ENCODE data around the gene GPHN.

GPHN gene

GRCh38 chr14:66735853-66736252 lies 227.9 kb downstream of the GPHN start:
- intact Hi-C loops (cut with DNase I; ENCODE audit: low total_unique reads) = no loop called here
- TF ChIP-seq, protein P1, sequence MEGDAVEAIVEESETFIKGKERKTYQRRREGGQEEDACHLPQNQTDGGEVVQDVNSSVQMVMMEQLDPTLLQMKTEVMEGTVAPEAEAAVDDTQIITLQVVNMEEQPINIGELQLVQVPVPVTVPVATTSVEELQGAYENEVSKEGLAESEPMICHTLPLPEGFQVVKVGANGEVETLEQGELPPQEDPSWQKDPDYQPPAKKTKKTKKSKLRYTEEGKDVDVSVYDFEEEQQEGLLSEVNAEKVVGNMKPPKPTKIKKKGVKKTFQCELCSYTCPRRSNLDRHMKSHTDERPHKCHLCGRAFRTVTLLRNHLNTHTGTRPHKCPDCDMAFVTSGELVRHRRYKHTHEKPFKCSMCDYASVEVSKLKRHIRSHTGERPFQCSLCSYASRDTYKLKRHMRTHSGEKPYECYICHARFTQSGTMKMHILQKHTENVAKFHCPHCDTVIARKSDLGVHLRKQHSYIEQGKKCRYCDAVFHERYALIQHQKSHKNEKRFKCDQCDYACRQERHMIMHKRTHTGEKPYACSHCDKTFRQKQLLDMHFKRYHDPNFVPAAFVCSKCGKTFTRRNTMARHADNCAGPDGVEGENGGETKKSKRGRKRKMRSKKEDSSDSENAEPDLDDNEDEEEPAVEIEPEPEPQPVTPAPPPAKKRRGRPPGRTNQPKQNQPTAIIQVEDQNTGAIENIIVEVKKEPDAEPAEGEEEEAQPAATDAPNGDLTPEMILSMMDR (IDR thresholded peaks at IDR 0.05) = no peak
- Histone ChIP-seq H3K27me3 (no peaks in the 10 kb centered on the region), H3K27ac (no peak overlapping the region), H3K9me3 (peaks cover 0 to 7% (median 0%) of the 10 kb centered on the region in 3 donors), H3K36me3 (no peaks in the 10 kb centered on the region), H3K4me1 (peaks cover 0 to 9% (median 0%) of the 10 kb centered on the region in 4 donors), H3K4me3 (no peak overlapping the region)
- DNase-seq = no peak

- intact Hi-C loops (cut with DNase I; ENCODE audit: low total_unique reads) = no loop called here
- H3K36me3 ChIP-seq = no peaks in the 10 kb centered on the region
- TF ChIP-seq, protein P1 (IDR thresholded peaks at IDR 0.05) = no peak
- H3K27me3 ChIP-seq = no peaks in the 10 kb centered on the region
- no peak overlapping the region for H3K27ac ChIP-seq
- H3K9me3 ChIP-seq = peaks cover 0 to 7% (median 0%) of the 10 kb centered on the region in 3 donors
- H3K4me1 ChIP-seq = peaks cover 0 to 9% (median 0%) of the 10 kb centered on the region in 4 donors
- DNase-seq = no peak
- no peak overlapping the region for H3K4me3 ChIP-seq
Observed at GRCh38 chr14:66739826-66740225, 231.9 kb downstream of the GPHN start.

GRCh38 chr14:66745078-66745477 lies 237.1 kb downstream of the GPHN start:
- Histone ChIP-seq H3K4me1 (no peaks in the 10 kb centered on the region), H3K9me3 (no peaks in the 10 kb centered on the region), H3K27ac (no peak overlapping the region), H3K27me3 (no peaks in the 10 kb centered on the region), H3K4me3 (no peak overlapping the region), H3K36me3 (no peaks in the 10 kb centered on the region)
- intact Hi-C loops (cut with DNase I; ENCODE audit: low total_unique reads) = no loop called here
- TF ChIP-seq, protein P1 (IDR thresholded peaks at IDR 0.05) = no peak
- no peak for DNase-seq

- intact Hi-C loops (cut with DNase I; ENCODE audit: low total_unique reads) = no loop called here
- no peak for DNase-seq
Observed at GRCh38 chr14:66746316-66747006, 238.5 kb downstream of the GPHN start.

DNA sequence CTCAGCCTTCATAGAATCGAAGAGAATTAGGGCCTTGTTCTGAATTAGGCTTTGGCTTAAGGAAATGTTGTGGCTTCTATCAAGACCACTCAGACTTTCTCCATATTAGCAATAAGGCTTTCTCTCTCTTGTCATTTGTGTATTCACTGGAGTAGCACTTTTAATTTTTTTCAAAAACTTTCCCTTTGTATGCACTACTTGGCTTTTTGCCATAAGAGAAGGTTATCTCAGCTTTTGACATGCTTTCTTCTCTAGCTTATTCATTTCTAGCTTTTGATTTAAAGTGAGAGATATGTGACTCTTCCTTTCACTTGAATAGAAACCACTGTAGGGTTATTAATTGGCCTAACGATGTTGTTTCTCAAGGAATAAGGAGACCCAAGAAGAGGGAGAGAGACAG lies 244.2 kb downstream of the GPHN start:
- Histone ChIP-seq H3K4me3 (no peak overlapping the region), H3K27ac (no peak overlapping the region), H3K36me3 (no peaks in the 10 kb centered on the region), H3K4me1 (no peaks in the 10 kb centered on the region), H3K27me3 (no peaks in the 10 kb centered on the region), H3K9me3 (no peaks in the 10 kb centered on the region)
- no peak for DNase-seq
- TF ChIP-seq, protein P1 (IDR thresholded peaks at IDR 0.05) = no peak
- intact Hi-C loops (cut with DNase I; ENCODE audit: low total_unique reads) = no loop called here

More at GRCh38 chr14:66746316-66747006, 238.5 kb downstream of the GPHN start:
- no peaks in the 10 kb centered on the region for H3K4me1 ChIP-seq
- H3K27ac ChIP-seq = no peak overlapping the region
- no peaks in the 10 kb centered on the region for H3K9me3 ChIP-seq
- no peak overlapping the region for H3K4me3 ChIP-seq
- TF ChIP-seq, protein P1 (IDR thresholded peaks at IDR 0.05) = peak; percentile 31 to 38
- no peaks in the 10 kb centered on the region for H3K27me3 ChIP-seq
- no peaks in the 10 kb centered on the region for H3K36me3 ChIP-seq
